Measurements from ENCODE around the gene NAMPT. TPM values are rescaled to one million over a fixed set of nuclear protein-coding genes. Genes with fewer than 3 reads are reported as not detected.

Gene NAMPT
- total and polyA plus RNA-seq, 9 of the 15 experiments (the other 6 are each of a cell fraction or from before 2014, with no cell fraction given) = 41.1 to 160 (median 106) TPM

GRCh38 chr7:106285855-106286492, 1.2 kb upstream of the NAMPT start (continued):
- TF ChIP-seq TEAD2 (tag; IDR thresholded peaks at IDR 0.05) (no peak), MAFG (tag; conservative IDR thresholded peaks at IDR 0.05) (no peak), CREB3L1 (IDR thresholded peaks at IDR 0.05; ENCODE audit: borderline replicate concordance, low read depth) (no peak), FOXP4 (CRISPR knock-in tag; IDR thresholded peaks at IDR 0.05; ENCODE audit: borderline replicate concordance) (no peak), MYNN (IDR thresholded peaks at IDR 0.05) (no peak), MYNN (CRISPR knock-in tag; IDR thresholded peaks at IDR 0.05) (no peak), NR2C1 (IDR thresholded peaks at IDR 0.05) (no peak), NR2C1 (tag; IDR thresholded peaks at IDR 0.05) (0 out of 2 replicates have a peak, but pooled peaks have one; percentile 5), ZNF717 (CRISPR knock-in tag; IDR thresholded peaks at IDR 0.05) (0 out of 2 replicates have a peak, but pooled peaks have one; percentile 14), PHF8 (IDR thresholded peaks at IDR 0.05; ENCODE audit: borderline replicate concordance, low read length) (no peak), BCL6 (CRISPR knock-in tag; IDR thresholded peaks at IDR 0.05) (no peak), CREM (IDR thresholded peaks at IDR 0.05; ENCODE audit: low read depth) (peak; percentile 80), POU5F1 (IDR thresholded peaks at IDR 0.05; ENCODE audit: borderline replicate concordance, low read depth, low read length, partially characterized antibody) (no peak), ZNF324 (CRISPR knock-in tag; IDR thresholded peaks at IDR 0.05) (no peak), JUNB (CRISPR knock-in tag; conservative IDR thresholded peaks at IDR 0.05) (no peak), FOXJ2 (tag; IDR thresholded peaks at IDR 0.05) (peak; percentile 73; the same call in 1 of the 2 replicates), PHTF2 (CRISPR knock-in tag; IDR thresholded peaks at IDR 0.05) (no peak), NFXL1 (CRISPR knock-in tag; IDR thresholded peaks at IDR 0.05) (0 out of 2 replicates have a peak, but pooled peaks have one; percentile 48), SMARCA4 (IDR thresholded peaks at IDR 0.05) (no peak), CBFB (CRISPR knock-in tag; IDR thresholded peaks at IDR 0.05) (no peak), RERE (CRISPR knock-in tag; IDR thresholded peaks at IDR 0.05; ENCODE audit: borderline replicate concordance) (no peak), ARHGAP35 (IDR thresholded peaks at IDR 0.05; ENCODE audit: partially characterized antibody) (no peak), CXXC5 (CRISPR knock-in tag; IDR thresholded peaks at IDR 0.05) (no peak)

Measured in K562 (cell line).